Myocyte (in vitro differentiated cells): ENCODE measurements around the gene COQ8A. TPM values are rescaled to one million over a fixed set of nuclear protein-coding genes. Genes with fewer than 3 reads are reported as not detected.
"Not testable (repeated sequence)": the region's sequence is repeated elsewhere in the genome, so short reads cannot be mapped to it uniquely, and the experiment has no call there.

ENCODE experiments used
- DNase-seq: peaks from one replicate; pipeline ENCODE4 v3.0.0-alpha.2; 2012; ENCODE audit warnings: low read depth
- total RNA-seq: library from RNA; depleted of rRNA; stranded (reverse); fragments of >200 nt; gene quantifications from 2 replicates; pipeline ENCODE4 v1.2.3, GENCODE V29; 2014

The COQ8A gene
- total RNA-seq, 1 donor from 2014 or later: 142 TPM

DNA sequence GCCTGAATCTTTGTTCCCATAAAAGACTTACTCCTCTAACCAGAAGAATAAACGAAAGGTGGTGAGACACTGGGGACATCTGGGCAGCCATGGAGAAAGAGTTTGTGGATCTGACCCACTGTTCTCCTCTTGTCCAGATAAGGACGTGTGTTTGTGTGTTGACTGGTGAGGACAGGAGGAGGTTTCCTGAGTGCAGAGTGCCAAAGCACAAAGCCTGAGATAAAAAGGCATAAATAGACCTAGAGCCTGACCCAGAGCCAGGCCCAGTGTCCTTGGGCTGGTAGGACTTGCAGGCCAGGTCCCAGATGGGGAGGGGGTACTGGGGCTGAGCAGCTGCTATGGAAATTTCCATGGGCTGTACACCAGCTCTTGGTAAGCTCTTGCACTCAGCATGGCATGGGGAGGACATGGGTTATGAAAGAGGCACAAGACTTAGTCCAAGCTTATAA is 19.6 kb upstream of the COQ8A start:
- DNase-seq: peak; percentile 92

DNA sequence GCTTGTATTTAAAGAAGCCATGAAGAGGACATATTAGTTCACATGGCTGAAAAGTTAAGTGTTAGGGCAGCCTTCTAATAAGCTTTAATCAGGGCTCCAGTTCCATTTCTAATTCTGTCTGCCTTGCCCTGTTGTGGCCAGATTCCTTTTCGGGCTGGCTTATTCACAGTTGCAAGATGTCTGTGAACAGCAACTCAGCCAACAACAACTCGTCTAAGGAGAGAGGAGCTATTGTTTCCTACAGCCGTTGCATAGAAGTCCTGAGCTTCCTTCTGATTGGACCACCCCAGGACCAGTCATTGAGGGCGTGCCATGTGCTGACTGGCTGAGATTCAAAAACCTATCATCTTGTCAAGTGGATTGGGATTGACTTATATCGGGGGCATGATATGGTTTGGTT is 18.6 kb upstream of the COQ8A start:
- peak; percentile 70 for DNase-seq

DNA sequence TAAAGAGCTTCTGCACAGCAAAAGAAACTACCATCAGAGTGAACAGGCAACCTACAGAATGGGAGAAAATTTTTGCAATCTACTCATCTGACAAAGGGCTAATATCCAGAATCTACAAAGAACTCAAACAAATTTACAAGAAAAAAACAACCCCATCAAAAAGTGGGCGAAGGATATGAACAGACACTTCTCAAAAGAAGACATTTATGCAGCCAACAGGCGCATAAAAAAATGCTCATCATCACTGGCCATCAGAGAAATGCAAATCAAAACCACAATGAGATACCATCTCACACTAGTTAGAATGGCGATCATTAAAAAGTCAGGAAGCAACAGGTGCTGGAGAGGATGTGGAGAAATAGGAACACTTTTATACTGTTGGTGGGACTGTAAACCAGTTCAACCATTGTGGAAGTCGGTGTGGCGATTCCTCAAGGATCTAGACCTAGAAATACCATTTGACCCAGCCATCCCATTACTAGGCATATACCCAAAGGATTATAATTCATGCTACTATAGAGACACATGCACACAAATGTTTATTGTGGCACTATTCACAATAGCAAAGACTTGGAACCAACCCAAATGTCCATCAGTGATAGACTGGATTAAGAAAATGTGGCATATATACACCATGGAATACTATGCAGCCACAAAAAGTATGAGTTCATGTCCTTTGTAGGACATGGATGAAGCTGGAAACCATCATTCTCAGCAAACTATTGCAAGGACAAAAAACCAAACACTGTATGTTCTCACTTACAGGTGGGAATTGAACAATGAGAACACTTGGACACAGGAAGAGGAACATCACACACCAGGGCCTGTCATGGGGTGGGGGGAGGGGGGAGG is 10.6 kb upstream of the COQ8A start:
- not testable (repeated sequence) for DNase-seq

DNA sequence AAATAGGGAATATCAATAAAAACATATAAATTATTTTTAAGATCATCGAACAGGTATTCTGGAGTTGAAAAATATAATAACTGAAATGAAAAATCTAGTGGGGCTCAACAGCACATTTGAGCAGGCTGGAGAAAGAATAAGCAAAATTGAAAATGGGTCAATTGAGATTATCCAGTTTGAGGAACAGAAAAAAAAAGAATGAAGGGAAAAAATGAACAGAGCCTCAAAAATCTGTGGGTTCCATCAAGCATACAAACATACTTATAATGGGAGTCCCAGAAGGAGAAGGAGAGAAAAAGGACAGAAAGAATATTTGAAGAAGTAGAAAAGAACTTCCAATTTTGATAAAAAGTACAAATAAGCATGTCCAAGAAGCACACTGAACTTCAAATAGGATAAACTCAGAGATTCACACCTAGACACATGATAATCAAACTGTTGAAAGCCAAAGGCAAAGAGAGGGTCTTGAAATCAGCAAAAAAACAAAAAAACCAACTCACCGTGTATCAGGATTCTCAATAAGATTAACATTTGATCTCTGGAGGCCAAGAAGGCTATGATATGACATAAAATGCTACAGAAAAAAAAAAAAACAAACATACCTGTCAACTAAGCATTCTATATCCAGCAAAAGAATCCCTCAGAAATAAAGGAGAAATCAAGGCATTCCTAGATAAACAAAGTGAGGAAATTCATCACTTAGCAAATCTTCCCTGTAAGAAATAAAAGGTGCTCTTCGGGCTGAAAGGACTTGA is 5.4 kb upstream of the COQ8A start:
- DNase-seq: no peak

DNA sequence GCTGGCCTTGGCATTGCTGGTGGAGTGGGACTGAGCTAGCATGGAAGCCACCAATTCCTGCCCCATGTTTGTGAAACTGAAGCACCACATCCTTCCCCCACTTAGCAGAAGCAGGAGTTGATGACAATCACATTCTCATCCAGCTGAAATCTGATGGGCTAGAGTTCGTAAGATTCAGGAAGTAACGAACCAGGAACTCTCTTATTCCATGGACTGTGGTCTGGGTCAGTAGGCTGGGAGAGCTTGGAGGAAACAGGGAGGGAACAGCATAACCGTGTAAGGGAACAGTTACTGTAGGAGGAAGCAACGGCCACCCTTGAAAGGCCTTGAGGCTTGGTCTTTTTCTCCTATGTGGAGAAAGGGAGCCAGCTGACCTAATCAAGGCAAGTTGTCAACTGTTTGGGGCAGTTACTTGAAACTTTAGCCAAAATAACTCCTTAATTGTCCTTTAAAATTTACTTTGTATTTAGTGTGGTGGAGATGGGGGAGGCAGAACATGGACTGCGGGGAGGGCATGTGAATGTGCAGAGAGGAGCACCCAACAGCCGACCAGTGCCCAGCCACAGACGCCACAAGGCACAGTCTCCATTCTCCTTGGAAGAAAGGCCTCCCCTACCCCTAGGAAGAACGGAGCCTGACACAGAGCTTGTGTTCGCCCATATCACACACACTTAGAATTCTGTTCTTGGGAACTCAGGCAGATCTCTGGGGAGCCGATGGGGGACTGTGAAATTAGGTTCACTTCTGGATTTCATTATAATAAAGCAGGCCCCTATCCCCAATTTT is 2.0 kb upstream of the COQ8A start:
- DNase-seq: no peak

DNA sequence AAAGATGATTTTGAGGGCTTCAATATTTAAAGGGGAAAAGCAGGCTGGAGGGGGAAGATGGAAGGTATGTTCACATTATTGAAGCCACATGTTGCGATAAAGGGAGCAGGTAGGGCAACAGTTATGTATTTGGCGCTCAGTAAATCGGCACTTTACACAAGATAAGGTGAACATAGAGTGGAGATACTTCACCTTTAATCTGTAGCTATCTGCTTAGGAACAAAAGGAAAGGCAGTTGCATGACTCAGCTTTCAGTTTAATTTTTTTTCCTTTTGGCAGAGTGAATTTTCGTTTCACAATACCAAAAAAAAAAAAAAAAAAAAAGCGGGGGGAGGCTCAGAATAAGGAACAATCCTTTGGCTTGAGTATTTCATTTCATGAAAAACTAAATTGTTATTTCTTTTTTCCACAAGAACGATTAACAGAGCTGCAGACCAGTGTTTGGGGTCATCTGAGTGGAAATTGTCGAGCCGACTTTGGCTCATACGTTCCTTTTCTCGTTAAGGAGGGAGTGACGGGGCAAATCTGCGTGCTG is 1.1 kb upstream of the COQ8A start:
- DNase-seq: no peak

DNA sequence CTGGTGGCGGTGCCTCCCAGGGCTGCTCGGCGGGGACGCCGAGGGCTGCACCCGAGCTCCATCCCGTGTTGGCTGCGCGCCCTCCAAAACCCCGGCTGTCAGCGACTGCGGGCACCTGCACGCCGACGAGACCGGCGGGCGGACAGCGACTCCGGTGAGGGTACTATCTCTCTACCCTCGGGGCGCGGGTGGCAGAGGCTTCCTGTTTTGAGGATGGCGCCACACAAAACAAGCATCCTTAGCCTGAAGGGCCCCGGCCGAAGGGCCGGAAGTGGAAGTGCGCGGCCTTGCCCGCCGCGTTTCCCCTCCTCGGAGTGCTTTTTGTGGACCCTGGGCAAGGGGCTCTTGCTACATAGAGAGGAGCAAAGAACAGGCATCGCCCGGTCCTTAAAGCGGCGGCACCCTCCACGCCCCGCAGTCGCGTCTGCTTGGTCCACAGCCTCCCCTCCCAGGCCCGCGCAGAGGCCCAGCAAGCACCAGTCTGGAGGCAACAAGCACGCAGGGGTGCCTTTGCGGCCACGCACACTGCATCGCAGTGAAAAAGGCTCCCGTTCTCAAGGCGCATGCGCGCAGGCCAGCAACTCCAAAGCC is 561 bp upstream of the COQ8A start:
- peak; percentile 71 for DNase-seq

DNA sequence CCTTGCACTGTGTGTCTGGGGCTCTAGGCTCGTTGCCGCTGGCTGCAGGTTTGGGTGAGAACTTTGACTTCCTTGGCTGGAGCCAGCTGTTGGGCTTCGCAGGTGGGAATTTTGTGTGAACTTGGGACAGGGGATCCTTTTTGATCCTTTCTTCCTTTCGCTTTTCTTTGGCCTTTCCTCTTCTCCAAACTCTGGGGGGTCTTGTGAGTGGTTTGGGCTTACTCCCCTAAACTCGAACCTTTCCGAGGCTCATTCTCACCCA is 643 bp downstream of the COQ8A start:
- no peak for DNase-seq

DNA sequence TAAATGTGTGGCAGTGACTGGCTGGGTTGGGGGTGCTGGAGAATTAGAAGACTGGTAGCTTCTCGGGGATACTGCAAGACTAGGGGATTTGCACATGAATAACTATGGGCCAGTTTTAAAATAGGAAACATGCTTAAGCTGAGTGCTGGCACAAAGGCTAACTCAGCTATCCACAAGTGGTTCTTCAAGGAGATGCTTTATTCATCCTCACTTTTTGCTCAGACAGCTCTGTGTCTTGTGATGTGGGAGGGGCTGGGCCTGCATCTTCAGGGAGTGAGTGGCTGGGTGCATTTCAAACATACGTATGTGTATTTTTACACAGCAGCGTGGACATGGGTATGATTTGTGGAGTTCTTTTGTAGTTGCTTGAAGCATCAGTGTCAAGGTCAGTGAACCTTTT is 2.3 kb downstream of the COQ8A start:
- DNase-seq: no peak

DNA sequence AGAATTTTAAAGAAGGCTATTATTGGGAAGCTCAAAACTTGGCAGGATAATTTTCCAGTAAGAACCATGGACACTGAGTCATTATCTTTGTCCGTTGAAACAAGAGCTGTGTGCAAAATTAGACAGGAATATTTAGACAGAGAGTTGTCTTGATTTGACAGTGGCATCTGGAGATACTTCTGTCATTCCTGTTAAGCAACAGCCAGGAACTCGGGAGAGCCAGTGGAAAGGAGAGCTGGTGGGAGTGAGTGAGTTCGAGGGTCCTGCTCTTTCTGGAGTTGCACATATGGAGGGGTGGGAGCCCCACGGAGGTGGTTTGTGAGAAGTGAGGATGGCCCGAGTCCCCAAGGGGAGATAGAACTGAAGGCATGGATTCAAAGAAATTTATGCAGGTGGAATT is 3.1 kb downstream of the COQ8A start:
- DNase-seq: peak; percentile 71

DNA sequence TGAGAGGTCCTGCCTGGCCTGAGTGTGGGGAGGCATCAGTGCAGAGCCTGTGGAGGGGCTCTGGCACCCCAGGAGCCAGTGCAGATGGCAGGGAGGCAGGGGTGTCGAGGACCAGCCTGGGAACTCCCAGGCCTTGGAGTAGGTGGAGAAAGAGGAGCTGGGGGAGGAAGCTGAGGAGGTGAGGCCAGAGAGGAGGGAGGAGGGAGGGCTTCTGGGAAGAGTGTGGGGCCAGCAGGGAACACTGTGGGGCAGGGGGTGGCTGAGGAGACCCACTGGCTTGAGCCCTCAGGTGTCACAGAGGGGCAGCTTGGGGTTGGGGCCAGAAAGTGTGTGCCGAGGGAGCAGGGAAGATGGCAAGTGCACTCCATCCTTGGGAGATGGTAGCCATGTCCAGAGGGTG is 3.8 kb downstream of the COQ8A start:
- DNase-seq: no peak

DNA sequence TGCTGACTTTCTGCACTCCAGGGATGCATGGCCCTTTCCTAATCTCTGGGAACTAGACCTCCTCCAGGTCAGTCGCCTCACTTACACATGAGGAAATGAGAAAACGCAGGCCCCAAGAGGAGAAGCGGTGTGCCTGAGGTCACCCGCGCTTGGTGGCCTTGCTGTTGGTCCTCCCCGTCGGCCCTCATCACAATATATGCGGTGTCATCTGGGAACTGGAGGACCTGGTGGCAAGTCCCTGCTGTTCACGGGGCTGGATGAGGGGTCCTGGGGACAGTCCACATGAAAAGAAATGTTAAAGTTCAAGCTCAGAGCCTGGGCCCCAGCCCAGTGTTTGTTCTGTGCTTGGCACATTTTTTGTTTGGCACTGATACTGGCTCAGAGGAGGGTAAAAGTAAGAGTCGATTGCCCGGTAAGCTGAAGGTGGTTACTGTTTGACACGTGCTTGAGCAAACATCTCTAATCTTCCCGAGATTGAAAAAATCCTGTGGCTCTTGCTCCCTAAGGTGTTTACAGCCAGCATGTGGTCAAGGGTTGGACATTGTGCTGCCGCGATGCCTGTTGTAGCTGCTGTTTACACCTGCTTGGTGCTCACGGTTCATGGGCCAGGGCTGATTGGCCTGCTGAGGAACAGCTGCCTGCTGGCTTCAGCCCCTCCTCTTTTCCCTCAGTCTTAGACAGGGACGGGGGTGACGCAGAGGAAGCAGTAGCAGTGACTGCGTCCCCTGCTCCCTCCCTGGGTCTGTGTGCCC is 5.2 kb downstream of the COQ8A start:
- peak; percentile 76 for DNase-seq

DNA sequence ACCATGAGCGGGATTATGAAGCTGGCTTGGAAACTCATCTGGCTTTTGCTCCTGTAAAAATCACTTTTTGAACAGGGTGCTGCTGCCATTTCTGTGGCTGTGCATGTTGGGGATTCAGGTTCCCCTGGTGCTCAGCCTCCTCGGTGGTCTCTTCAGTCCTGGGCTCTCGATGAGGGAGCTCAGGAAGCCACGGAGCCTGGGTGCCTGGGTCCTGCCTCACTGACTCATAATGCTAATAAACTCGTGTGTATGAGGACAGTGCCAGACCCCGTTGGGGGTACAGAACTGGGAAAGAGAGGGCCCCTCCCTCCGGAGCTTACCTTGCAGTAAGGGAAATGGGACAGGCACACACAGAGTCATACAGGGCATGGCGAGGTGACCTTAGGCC is 5.8 kb downstream of the COQ8A start:
- DNase-seq: no peak

DNA sequence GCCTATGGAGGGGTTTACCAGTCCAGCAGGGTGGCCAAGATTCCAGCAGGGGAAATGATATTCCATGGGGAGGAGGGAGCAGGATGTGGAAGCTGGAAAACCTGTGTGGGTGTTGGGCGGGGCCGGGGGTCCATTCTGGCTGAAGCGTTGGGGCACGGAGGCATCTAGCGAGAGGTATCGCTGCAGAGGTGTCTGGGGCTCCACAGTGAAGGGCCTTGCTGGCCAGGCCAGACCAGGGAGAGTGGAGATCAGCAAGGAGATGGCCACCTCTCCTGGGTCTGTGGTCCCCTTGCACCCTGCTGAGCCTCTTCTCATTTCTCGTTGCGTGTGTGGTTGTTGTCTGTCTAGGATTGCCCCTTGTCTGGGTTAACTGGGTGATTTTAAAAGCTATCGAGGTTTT is 6.2 kb downstream of the COQ8A start:
- DNase-seq: no peak

DNA sequence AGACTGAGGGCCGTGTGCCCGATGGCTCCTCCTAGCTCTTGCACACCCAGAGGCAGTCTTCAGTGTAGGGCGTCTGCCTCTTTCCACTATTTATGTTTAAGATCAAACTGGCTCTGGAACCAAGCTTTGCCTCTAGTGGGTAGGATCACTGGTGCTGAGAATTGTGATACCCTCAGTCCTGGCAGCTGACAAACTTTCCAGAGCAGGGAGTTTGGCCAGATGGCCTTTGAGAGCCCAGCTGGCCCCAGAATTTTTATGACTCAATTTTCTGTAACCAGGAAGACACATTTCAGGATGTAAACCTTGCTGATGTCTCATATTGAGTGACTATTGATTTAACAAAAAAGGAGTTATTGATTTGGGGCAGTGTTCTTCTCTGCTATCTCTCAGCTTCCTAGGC is 6.7 kb downstream of the COQ8A start:
- peak; percentile 76 for DNase-seq

DNA sequence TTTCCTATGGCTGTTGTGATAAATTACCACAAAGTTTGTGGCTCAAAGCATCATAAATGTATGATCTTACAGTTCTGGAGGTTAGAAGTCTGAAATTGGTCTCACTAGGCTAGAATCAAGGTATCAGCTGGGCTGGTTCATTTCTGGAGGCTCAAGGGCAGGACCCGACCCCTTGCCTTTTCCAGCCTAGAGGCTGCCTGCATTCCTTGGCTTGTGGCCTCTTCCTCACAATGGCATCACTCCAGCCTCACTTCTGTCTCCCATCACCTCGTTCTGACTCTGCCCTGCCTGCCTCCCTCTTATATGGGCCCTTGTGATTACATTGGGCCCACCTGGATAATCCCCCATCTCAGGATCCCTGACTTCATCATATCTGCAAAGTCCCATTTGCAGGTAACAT is 8.0 kb downstream of the COQ8A start:
- no peak for DNase-seq

DNA sequence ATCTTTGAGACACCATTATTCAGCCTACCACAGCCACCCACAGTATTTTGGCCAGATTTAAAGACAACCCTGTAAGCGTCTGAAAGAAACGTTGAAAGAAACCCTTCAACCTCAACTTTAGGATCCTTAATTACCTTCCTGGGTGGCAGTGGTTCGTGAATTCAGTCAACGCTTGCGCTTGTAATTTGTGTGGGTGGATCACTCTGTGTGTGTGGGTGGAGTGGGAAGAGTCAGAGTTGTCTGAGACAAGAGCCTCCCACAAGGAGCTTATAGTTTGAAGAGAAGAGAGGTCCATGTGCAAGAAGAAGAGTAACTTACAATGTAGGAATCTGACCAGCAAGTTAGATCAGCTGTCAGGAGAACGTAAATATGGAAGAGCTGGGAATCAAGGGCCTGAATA is 8.4 kb downstream of the COQ8A start:
- no peak for DNase-seq

DNA sequence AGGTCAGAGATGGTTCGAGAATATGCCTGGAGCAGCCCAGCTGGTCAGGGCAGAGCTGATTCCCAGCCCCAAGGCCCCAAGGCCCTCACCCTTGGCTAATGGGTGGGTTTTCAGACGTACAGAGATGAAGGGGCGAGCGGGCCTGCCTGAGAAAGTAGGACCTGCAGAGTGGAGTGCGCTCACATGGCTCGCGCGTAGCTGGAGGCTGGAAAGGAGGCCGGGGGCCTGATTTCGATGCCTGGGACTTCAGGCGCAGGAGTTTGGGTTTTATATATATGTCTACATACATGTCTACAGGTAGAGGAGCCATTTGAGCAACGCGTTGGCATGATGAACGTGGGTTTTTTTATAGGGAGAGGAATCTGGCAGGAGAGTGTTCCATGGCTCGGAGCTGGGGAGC is 8.9 kb downstream of the COQ8A start:
- no peak for DNase-seq

DNA sequence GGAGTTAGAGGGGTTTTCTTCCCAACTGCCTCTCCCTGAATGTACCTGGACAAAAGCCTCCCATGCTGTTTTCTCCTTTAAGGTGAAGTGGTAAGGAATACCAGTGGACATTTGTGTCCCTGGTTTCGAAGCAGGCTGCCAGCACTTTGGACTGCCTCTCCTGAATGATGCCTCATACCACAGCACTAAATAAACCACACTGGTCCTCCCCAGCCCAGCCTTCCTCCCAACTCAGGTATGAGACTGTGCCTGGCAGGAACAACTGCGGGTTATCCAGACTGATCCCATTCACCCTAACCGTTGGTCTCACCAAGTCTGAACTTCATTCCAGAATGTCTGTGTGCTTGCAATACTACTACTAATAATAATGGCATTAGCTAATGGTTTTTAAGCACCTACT is 9.3 kb downstream of the COQ8A start:
- no peak for DNase-seq

DNA sequence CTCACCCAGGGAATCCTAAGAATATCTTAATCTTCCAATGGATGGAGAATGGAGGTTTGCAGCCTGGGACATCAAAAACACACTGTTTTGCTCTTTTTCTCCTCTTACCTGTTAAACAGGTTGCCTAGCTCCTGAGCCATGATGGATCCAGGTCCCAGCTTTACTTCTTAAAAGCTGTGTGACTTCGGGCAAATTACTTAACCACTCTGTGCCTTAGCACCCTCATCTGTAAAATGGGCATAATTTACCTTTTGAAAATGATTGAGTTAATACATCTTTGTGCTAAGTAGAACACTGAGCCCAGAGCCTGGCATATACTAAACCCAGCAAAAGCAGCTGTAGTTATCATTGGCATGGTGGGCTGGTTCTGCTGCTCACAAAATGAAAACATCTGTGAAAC is 10.2 kb downstream of the COQ8A start:
- DNase-seq: no peak

DNA sequence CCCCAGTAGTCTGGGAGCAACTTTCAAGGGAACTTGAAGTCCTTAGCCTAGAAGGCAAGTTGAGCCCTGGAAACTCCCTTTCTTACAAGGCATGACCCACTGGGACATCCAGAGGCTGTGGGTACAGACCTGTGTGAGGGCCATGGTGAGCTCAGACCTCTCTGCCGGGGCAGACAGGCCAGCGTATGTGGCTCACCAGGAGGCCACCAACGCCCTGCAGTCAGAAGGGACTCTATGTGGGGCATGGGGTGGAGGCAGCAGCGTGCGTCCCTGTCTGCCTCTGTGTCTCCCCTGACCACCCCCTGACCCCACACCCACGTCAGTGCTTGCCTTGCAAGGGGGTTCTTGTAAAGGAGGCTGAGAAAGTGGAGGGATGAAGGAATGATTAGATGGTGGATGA is 10.8 kb downstream of the COQ8A start:
- DNase-seq: no peak
